Left ventricle myocardium superior (tissue), 1 donor: ENCODE results near the gene MYO7B. TPM values are rescaled to one million over a fixed set of nuclear protein-coding genes. Genes with fewer than 3 reads are reported as not detected.

Experiments used
- ATAC-seq: fragments of 200-7000 bp; cut with Tn5 transposase; one replicate; pipeline ENCODE4 v1.9.1; 2020; ENCODE audit warnings: mild to moderate bottlenecking, moderate library complexity
- DNase-seq: peaks from one replicate; pipeline ENCODE4 v3.0.0-alpha.2; 2020
- intact Hi-C: fragments of 100-400 bp; cut with micrococcal nuclease; formaldehyde crosslinking; loops from one replicate; pipeline ENCODE4 v1.11.0; 2022
- total RNA-seq: library from RNA; stranded (reverse); fragmentation: NEBNext Ultra II Directional; extraction: Animal tissue kit (Norgen Biotek cat#: 25700); gene quantifications from one replicate; pipeline ENCODE4 v1.2.1, GENCODE V29; 2021
- donor health status: DM: no; HTN: yes; CAD: no; lungs with severe emphysema.

Gene MYO7B
- total RNA-seq, 1 donor from 2014 or later: 0.42 TPM

DNA sequence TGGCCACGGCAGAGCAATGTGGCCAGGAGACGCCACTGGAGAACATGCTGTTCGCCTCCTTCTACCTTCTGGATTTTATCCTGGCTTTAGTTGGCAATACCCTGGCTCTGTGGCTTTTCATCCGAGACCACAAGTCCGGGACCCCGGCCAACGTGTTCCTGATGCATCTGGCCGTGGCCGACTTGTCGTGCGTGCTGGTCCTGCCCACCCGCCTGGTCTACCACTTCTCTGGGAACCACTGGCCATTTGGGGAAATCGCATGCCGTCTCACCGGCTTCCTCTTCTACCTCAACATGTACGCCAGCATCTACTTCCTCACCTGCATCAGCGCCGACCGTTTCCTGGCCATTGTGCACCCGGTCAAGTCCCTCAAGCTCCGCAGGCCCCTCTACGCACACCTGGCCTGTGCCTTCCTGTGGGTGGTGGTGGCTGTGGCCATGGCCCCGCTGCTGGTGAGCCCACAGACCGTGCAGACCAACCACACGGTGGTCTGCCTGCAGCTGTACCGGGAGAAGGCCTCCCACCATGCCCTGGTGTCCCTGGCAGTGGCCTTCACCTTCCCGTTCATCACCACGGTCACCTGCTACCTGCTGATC lies 115.4 kb downstream of the MYO7B start:
- DNase-seq: peak; percentile 59
- no peak for ATAC-seq
- intact Hi-C loops: no loop called here

DNA sequence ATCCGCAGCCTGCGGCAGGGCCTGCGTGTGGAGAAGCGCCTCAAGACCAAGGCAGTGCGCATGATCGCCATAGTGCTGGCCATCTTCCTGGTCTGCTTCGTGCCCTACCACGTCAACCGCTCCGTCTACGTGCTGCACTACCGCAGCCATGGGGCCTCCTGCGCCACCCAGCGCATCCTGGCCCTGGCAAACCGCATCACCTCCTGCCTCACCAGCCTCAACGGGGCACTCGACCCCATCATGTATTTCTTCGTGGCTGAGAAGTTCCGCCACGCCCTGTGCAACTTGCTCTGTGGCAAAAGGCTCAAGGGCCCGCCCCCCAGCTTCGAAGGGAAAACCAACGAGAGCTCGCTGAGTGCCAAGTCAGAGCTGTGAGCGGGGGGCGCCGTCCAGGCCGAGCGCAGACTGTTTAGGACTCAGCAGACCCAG lies 115.9 kb downstream of the MYO7B start:
- DNase-seq (peak; percentile 35), ATAC-seq (no peak)
- intact Hi-C loops: no loop called here

DNA sequence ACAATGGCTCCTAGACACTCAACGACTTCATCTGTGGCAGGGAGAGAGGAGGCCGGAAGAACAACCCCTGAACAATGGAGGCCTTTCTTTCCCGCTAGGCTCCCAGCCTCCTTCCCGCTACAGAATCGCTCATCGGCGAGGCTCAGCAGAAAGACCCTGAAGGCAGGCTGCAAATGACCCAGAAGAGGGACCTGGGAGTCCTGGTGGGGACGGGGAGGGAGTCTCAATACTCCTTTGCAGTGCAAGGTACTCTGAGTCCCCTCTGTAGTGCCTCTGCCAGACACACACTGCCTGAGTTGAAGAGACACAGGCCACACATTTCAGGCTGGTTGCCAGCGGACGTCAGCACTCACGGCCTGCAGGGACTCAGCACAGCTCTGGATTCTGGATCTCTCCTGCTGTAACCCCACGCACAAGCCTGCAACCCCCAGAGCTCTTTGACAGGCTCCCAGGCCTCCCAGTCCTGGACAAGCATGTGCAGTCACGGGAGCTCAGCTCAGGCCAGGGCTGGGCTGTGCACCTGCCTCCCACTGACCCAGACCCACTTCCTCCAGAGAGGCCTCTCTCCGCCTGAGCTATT lies 116.6 kb downstream of the MYO7B start:
- DNase-seq: peak; percentile 97
- ATAC-seq: peak; percentile 82
- intact Hi-C loops: no loop called here

- intact Hi-C loops: no loop called here
- ATAC-seq (no peak), DNase-seq (peak; percentile 30)
Measured at GRCh38 chr2:127652786-127653357, 117.4 kb downstream of the MYO7B start.

DNA sequence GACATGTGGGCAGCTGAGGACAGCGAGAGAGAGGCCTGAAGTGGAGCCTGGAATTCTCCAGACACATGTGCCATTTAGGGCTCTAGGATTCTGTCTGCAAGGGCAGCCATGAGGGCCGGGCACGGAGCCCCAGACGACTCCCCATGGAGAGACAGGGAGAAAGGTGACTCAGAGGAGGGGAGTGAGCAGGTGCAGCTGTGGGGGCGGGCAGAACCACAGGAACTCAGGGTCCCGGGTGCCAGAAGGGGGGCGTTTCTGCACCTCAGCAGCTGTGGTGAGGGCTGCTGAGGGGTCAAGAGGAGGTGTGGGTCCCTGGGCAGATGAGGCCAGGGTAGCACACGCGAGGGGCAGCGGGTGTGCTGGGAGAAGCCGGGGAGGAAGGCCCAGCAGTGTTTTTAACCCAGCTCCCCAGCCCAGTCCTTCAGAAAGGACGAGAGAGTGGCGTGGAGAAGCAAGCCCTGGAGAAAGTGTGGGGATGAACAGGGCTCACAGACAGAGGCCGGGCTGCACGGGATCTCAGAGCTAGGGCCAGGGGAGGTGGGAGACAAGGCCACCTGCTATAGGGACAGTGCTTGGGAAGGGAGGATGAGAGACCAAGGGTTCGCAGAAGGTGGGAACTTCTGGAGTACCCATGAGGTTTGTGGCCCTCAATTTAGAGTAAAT lies 118.1 kb downstream of the MYO7B start:
- intact Hi-C loops: no loop called here
- DNase-seq (peak; percentile 48), ATAC-seq (no peak)

- no peak for ATAC-seq
- intact Hi-C loops: no loop called here
- peak; percentile 32 for DNase-seq
Measured at GRCh38 chr2:127654084-127654837, 118.8 kb downstream of the MYO7B start.

DNA sequence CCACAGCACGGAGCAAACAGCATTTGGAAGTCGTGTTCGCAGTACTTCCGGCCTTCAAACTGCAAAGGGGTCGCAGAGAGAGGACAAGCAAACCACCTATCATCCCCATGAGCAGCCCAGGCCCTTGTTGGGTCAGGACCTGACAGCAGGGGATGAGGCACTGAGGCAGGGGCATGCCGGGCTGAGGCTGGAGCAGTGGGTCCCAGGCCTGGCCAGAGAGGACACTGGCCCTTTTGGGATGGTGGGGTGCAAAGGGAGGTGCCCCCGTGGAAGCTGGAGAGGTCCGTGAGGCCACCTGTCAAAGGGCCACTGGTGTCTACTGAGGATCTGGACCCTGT lies 119.3 kb downstream of the MYO7B start:
- ATAC-seq (no peak), DNase-seq (peak; percentile 25)
- intact Hi-C loops: no loop called here

DNA sequence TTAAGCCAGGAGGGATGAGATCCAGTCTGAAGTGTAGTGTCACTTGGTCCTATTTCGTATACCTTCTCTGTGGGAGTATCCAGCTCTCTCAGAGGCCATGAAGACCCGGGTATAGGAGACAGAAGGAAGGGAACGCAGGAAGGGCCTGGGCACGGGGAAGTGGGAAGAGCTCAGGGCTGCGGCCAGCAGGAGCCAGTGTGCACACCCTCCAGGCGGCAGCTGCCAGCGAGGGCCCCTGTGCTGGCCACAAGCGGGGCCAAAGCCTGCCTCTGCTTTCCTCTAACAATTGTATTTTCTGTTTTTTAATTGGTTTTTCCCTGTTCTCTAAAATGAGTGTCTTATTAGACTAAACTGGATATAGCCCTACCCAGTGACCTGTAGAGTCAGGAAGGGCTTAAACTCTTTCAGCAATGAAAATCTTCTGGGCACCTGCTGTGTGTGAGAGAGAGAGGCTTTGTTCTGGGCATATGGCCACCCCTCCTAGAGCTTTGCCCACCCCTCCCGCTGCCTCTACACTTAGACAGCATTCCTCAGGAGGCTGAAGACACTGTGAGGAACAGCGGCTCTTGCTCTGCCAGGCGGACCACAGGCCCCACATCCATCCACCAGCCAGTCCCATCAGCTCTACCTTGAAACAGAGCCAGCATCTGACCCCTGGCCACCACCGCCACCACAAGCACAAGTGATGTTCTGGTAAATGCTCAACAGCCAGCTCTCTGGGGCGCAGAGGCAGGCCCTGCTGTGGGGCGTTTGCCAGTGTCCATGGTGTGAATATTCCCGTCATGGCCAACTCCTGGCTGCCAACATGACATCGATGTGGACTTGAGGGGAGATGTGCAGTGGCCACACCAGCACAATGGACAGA lies 120.0 kb downstream of the MYO7B start:
- intact Hi-C loops: no loop called here
- ATAC-seq: peak; percentile 61
- DNase-seq: peak; percentile 84

GRCh38 chr2:127656569-127657231 lies 121.2 kb downstream of the MYO7B start:
- intact Hi-C loops: no loop called here
- DNase-seq (peak; percentile 53), ATAC-seq (no peak)

DNA sequence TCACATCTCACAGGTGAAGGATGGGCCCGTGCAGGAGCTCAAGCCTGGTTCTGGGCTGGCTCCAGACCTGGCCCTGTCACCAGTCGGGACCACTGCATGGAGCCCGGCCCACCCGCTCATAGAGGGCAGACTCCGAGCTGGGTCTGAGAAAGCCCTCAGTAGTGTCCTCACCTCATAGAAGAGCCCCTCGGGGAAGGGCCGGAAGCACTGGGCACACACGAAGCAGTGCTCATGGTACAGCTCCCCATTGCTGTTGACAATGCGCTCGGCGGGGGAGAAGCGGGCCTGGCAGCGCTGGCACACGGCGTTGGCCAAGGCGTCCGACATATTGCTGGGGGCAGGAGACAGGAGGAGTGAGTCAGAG lies 121.7 kb downstream of the MYO7B start:
- intact Hi-C loops: no loop called here
- peak; percentile 35 for DNase-seq
- ATAC-seq: no peak

GRCh38 chr2:127658146-127658545 lies 122.7 kb downstream of the MYO7B start:
- intact Hi-C loops: no loop called here

DNA sequence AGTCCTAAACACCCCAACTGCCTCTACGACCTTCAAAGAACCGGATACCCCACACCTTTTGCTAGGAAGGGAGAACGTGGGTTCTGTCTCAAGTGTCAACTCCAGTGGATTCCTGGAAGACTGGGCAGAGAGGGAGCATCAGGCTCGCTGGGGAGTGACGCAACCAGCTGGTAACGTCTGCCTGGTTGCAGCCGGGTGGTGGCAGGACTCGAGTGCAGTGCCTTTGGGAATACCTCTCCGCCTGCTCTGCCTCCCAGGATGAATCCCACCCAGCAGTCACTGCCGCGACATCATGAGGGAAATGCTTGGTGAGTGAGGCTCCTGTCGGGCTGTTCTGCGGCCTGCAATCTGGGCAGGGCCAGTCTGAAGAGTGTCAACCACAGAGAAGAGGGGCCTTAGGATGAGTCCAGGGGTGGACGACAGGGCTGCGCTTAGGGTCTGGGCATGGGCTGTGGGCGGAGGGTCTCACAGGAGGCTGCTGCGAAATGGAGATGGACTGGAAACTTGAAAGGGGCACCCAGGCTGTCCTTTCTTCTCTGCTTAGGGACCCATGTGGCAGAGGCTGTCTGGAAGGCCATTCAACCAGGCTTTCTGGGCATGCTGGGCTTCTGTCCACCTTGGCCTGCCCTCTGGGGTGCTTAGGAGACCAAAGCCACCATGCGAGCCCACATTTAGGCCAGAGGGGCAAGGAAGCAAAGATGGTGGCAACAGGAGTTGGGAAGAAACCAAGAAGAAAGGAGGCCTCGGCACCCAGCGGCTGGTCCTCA lies 123.3 kb downstream of the MYO7B start:
- ATAC-seq (no peak), DNase-seq (peak; percentile 44)
- intact Hi-C loops: no loop called here

More at GRCh38 chr2:127658146-127658545, 122.7 kb downstream of the MYO7B start:
- DNase-seq (no peak), ATAC-seq (no peak)

DNA sequence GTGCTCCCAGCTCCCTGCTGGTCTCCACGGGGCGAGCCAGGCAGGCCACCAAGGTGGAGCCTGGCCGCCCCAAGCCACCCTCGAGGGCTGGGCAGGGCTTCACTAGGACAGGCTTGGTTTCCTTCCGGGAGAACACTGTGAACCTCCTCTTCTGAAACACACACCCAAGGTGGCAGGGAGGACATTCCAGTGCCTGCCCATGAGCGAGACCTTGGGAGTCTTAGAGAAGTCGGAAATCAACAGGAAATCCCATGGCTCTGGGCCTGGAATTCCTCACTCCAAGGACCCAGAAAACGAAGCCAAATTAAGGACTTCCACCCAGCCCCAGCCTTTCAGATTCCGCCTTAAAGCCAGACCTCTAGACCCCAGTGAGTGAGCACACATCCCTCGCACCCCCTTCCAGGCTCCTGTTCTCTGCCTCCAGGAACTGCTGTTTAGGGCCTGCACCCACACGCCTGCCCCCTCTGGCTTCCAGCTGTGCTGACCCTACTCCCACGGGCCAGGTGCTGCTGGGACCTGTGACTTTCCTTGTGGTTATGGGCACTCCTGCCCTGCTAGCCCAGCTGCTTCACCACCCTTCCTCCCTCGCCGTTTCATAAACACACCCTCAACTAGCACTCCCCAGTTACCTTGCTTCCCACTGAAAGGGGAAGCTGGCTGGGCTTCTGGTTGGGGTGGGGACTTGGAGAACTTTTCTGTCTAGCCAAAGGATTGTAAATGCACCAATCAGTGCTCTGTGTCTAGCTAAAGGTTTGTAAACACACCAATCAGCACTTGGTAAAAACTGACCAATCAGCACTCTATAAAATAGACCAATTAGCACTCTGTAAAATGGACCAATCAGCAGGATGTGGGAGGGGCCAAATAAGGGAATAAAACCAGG lies 124.2 kb downstream of the MYO7B start:
- intact Hi-C loops: no loop called here
- peak; percentile 69 for DNase-seq
- peak; percentile 46 for ATAC-seq

DNA sequence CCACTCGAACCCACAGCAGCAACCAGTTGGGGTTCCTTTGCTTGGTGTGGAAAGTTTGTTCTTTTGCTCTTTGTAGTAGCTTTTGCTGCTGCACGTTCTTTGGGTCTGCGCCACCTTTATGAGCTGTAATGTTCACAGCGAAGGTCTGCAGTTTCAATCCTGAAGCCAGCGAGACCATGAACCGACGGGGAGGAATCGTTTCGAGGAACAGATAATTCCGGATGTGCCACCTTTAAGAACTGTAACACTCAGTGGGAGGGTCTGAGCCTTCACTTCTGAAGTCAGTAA lies 124.8 kb downstream of the MYO7B start:
- ATAC-seq: no peak
- no peak for DNase-seq
- intact Hi-C loops: no loop called here

DNA sequence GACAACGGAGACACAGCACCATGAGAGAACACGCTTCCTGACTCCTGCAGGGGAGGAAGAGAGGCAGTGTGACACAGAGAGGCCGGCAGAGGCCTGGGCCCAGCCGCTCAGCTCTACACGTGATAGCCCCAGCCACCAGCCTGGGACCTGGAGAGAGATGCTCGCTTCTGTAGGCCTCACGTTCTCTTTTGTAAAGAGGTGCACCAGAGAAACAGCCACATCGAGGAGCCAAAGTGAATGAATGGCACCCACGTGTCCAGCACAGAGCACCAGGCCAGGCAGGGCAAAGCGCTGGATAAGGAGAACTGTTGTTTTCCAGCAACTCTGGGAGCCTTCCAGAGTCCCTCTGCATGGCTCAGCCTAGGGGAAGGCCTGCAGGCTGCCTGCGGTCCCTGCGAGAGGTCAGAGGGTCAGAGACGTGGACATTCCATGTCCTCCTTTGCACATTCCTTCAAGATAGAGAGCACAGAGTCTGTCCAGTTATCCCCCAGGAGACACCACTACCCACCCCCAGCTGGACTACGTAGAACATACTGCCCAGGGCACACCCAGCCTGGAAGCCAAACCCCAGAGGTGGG lies 125.7 kb downstream of the MYO7B start:
- ATAC-seq (no peak), DNase-seq (peak; percentile 26)
- intact Hi-C loops: no loop called here

DNA sequence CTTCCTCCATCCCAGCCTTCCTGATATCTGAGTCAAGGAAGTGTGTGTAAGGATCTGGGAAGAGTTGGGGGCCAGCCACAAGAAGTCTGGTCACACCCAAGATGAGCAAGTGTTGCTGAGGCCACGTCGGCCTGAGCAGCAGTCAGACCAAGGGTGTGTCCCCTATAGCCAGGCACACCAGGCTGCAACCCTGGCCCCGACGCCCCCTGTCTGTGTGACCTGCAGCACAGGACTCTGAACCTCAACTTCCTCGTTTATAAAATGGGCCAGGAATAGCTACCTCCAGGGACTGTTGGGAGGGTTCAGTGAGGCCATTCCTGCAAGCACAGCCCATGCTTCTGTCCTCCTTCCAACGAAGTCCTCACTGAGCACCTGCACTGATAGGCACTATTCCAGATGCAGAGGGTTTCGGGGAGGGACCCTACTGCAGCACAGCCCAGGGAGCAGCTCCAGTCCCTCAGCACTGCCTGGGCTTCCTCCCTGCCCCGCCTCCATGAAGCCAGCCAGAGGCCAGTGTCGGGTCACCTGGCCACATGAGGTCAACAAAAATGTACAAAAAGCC lies 126.5 kb downstream of the MYO7B start:
- intact Hi-C loops: no loop called here
- peak; percentile 53 for ATAC-seq
- peak; percentile 69 for DNase-seq
